ENCODE results near the gene TLE1.
"Not testable (repeated sequence)": the region's sequence is repeated elsewhere in the genome, so short reads cannot be mapped to it uniquely, and the experiment has no call there.

DNA sequence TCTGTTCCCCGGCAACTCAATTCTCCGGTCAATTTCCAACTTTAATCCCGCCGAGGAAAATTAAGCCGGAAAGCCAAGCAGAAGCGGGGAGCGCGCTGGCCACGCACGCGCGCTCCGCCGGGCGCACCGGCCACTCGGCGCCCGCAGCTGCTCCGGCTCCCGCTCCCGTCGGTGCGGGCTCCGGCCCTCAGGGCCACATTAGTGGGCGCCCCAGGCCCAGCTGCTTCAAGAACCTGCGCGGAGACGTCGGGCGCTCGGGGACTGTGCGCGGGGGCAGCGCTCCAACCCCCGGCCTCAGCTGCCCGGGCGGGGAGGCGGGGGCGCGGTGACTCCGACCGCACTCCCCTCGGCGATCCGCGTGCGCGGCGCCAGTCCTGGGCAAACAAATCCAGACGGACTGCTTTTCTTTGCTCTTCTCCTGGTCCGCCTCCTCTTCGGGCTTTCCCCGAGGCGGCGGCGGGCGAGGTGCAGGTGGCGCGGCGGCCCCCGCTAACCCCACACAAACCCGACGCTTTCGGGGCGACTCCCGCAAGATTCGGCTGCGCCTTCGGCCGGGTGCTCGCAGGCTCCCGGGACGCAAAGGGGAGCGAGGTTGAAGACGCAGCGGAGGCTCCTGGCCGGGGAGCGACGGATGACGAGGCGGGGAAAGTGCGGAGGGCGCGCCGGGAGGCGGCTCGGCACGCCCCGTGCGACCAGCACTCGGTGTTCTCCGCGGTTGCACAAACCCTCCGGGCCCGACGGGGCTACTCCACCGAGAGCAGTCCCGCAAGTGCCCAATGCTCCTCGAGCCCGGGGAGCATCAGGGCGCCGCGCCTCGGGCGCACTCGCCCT lies 870 bp downstream of the TLE1 start:
- TF ChIP-seq, protein P1, sequence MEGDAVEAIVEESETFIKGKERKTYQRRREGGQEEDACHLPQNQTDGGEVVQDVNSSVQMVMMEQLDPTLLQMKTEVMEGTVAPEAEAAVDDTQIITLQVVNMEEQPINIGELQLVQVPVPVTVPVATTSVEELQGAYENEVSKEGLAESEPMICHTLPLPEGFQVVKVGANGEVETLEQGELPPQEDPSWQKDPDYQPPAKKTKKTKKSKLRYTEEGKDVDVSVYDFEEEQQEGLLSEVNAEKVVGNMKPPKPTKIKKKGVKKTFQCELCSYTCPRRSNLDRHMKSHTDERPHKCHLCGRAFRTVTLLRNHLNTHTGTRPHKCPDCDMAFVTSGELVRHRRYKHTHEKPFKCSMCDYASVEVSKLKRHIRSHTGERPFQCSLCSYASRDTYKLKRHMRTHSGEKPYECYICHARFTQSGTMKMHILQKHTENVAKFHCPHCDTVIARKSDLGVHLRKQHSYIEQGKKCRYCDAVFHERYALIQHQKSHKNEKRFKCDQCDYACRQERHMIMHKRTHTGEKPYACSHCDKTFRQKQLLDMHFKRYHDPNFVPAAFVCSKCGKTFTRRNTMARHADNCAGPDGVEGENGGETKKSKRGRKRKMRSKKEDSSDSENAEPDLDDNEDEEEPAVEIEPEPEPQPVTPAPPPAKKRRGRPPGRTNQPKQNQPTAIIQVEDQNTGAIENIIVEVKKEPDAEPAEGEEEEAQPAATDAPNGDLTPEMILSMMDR (conservative IDR thresholded peaks at IDR 0.05; ENCODE audit: low read length) = not testable (repeated sequence)
- not testable (repeated sequence) for TF ChIP-seq EZH2phosphoT487 (IDR thresholded peaks at IDR 0.05; ENCODE audit: borderline replicate concordance)

Measured in Loucy (cell line).